ENCODE data around the gene PAK1. TPM values are rescaled to one million over a fixed set of nuclear protein-coding genes. Genes with fewer than 3 reads are reported as not detected.
A peak's percentile ranks its signal among the peaks of the same experiment; 100 is the strongest.

PAK1 gene
- polyA plus RNA-seq, 3 donors from 2014 or later: 13.3 to 19.1 (median 18.3) TPM

DNA sequence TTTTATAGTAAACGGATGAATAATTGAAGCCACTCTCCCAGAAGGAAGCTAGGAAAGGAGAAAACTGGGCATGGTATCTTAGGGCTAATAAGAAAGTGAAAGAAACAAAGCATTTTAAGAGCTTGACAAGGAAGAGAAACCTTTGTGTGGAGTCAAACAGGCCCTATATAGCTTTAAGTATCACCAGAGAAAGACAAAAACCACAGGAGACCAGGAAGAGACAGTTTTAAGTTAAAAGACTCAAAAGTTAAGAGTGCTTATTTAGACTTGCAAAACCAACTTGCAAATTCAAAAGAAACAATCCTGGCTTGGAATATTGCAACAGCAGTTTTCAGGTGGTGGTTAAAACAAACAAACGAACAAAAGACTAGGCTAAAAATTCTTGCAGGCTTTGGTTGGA, 3.4 kb downstream of the PAK1 start:
- Mint-ChIP-seq H3K36me3 (no peaks in the 10 kb centered on the region), H3K4me1 (peaks cover 13 to 32% of the 10 kb centered on the region in 2 donors), H3K27me3 (ENCODE audit: low read depth in 3 of 3) (peaks cover 6 to 20% (median 10%) of the 10 kb centered on the region in 3 donors), H3K4me3 (peak overlapping the region in 2 of 5 donors; percentile 1 to 33), H3K27ac (peak overlapping the region in 1 of 6 donors; percentile 0), H3K9me3 (no peaks in the 10 kb centered on the region)
- DNase-seq: no peak

DNA sequence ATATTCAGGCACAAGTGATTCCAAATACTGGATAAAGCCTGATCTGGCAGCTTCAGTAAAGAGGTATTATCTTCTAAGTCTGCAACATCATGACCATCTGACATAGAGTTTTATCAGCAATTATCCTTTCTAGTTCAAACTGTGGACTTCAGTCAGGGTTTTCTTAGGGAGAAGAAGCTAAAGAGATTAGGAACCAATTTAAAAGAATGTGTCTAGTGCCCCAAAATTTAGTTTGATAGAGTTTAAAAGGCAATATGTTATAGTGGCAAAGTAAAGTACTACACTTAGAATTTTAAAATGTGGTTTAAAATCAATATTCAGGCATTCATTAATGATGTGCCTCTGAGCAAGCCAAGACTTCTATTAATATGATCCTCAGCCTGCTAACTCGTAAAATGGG, 5.4 kb downstream of the PAK1 start:
- no peak overlapping the region for H3K4me3 Mint-ChIP-seq
- peaks cover 3 to 19% of the 10 kb centered on the region in 2 donors for H3K4me1 Mint-ChIP-seq
- no peak overlapping the region for H3K27ac Mint-ChIP-seq
- no peak for DNase-seq
- peaks cover 1 to 12% (median 6%) of the 10 kb centered on the region in 3 donors for H3K27me3 Mint-ChIP-seq (ENCODE audit: low read depth in 3 of 3)
- H3K9me3 Mint-ChIP-seq: no peaks in the 10 kb centered on the region
- H3K36me3 Mint-ChIP-seq: no peaks in the 10 kb centered on the region

- no peak overlapping the region for H3K27ac Mint-ChIP-seq
- DNase-seq: no peak
- H3K27me3 Mint-ChIP-seq (ENCODE audit: low read depth in 3 of 3): peaks cover 1 to 12% (median 6%) of the 10 kb centered on the region in 3 donors
- no peaks in the 10 kb centered on the region for H3K9me3 Mint-ChIP-seq
- H3K4me3 Mint-ChIP-seq: no peak overlapping the region
- no peaks in the 10 kb centered on the region for H3K36me3 Mint-ChIP-seq
- H3K4me1 Mint-ChIP-seq: peaks cover 3 to 19% of the 10 kb centered on the region in 2 donors
Observed at GRCh38 chr11:77467993-77468392, 5.9 kb downstream of the PAK1 start.

- Mint-ChIP-seq H3K9me3 (no peaks in the 10 kb centered on the region), H3K27ac (no peak overlapping the region), H3K4me3 (no peak overlapping the region), H3K27me3 (ENCODE audit: low read depth in 3 of 3) (peaks cover 0 to 9% (median 8%) of the 10 kb centered on the region in 3 donors), H3K4me1 (peaks cover 0 to 13% of the 10 kb centered on the region in 2 donors), H3K36me3 (no peaks in the 10 kb centered on the region)
- no peak for DNase-seq
Observed at GRCh38 chr11:77467233-77467632, 6.7 kb downstream of the PAK1 start.

DNA sequence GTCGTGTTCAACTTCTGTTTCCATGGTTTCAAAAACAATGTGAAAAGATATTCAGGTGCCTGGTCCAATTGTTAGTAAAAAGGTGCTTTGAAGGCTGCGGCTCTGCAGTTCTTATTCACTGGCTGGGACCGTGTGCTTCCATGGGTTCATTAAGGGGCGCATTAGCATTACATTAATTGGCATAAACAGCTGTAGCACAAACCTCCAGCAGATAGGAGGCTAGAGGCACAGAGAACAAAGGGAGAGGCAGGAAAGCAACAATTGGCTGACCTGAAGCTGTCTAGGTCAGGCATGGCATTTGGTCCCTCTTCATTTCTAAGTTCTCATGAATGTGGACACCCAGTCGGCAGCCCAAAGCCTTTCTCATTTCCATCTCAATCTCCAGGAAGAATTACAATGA, 16.6 kb downstream of the PAK1 start:
- no peak for DNase-seq
- no peaks in the 10 kb centered on the region for H3K9me3 Mint-ChIP-seq
- peaks cover 2 to 21% (median 4%) of the 10 kb centered on the region in 3 donors for H3K27me3 Mint-ChIP-seq (ENCODE audit: low read depth in 3 of 3)
- H3K36me3 Mint-ChIP-seq: peaks cover 0 to 3% (median 0%) of the 10 kb centered on the region in 3 donors
- H3K4me3 Mint-ChIP-seq: peak overlapping the region in 1 of 5 donors; percentile 69
- peaks cover 10 to 25% of the 10 kb centered on the region in 2 donors for H3K4me1 Mint-ChIP-seq
- H3K27ac Mint-ChIP-seq: peak overlapping the region in 2 of 6 donors; percentile 41 to 68

- H3K4me3 Mint-ChIP-seq: no peak overlapping the region
- DNase-seq: no peak
Observed at GRCh38 chr11:77455740-77456139, 18.2 kb downstream of the PAK1 start.

DNA sequence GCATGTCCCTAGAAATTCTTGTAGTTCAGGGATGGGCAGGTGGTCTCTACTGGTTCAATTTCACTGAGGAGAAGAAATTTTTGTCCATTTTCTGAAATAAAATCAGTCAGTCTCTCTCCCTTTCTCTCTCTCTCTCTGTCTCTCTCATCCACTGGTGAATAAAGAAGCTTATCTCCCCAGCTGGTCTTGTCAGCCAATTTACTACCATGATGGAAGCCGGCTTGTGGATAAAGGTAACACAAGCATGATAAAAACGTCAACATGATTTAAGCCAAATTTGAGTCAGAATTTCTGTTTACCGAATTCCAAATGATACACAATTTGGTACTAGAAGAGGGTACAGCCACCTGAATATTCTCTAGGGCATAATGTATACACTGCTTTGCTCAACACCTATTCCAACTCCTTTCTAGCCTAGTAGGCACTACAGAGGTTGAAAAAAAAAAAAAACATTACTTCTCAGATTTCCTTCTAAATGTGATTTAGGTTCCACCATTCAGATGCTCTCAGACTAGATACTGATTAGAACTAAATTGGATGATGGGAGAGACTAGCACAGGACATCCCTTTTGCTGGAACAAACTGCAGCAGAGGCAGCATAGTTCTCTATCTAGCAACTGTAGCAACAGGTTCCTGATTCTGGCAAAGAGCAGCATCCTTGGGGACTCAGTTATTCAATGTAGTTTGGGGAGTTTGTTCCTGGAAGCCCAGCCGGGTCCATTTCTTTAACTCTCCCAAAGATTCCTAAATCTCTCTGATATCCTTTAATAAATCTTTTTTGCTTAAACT, 18.8 kb downstream of the PAK1 start:
- Mint-ChIP-seq H3K4me3 (no peak overlapping the region), H3K9me3 (no peaks in the 10 kb centered on the region), H3K36me3 (no peaks in the 10 kb centered on the region), H3K4me1 (peaks cover 10 to 25% of the 10 kb centered on the region in 2 donors), H3K27me3 (ENCODE audit: low read depth in 3 of 3) (peaks cover 2 to 19% (median 3%) of the 10 kb centered on the region in 3 donors), H3K27ac (no peak overlapping the region)
- no peak for DNase-seq

More at GRCh38 chr11:77455740-77456139, 18.2 kb downstream of the PAK1 start:
- Mint-ChIP-seq H3K27ac (no peak overlapping the region), H3K36me3 (peaks cover 0 to 3% (median 0%) of the 10 kb centered on the region in 3 donors), H3K27me3 (ENCODE audit: low read depth in 3 of 3) (peaks cover 2 to 19% (median 3%) of the 10 kb centered on the region in 3 donors), H3K4me1 (peaks cover 10 to 25% of the 10 kb centered on the region in 2 donors), H3K9me3 (no peaks in the 10 kb centered on the region)

DNA sequence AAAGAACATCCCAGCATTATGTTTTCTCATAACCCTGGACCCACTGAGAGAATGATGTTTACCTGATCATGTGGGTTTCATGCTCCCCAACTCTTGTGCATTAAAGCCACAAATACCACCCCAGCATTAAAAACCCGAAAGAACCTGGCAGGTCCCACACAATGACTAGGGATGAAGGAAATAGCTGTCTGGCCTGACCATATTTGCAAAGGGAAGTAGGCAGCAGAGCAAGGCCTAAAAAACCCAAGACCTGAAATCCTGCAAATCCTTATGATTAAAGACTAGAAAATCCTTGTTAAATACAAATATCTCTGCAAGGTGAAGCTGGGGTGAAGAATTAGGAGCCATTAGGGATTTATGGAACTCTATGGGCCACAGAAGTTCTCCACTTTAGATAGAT, 23.7 kb downstream of the PAK1 start:
- no peak overlapping the region for H3K27ac Mint-ChIP-seq
- peaks cover 2 to 20% (median 3%) of the 10 kb centered on the region in 3 donors for H3K27me3 Mint-ChIP-seq (ENCODE audit: low read depth in 3 of 3)
- H3K9me3 Mint-ChIP-seq: no peaks in the 10 kb centered on the region
- H3K4me1 Mint-ChIP-seq: peaks cover 4 to 11% of the 10 kb centered on the region in 2 donors
- no peaks in the 10 kb centered on the region for H3K36me3 Mint-ChIP-seq
- DNase-seq: no peak
- H3K4me3 Mint-ChIP-seq: no peak overlapping the region

DNA sequence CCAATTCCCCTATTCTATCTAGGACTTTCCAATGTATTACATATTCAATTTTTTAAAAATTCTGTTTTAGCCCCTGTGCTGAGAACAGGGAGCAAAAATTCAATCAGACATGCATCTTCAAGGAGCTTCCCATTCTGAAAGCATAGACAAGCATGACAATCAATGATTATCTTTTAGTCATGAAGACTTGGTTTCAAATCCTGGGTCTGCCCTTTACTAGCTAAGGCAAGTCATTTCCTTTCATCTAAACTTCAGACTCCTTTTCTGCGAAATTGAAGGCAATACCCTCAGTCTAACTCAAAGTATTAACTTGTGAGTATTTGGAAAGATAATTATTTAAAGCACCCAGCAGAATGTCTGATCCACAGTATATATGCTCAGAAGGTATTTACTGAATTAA, 24.1 kb downstream of the PAK1 start:
- no peaks in the 10 kb centered on the region for H3K36me3 Mint-ChIP-seq
- H3K4me1 Mint-ChIP-seq: peaks cover 4 to 11% of the 10 kb centered on the region in 2 donors
- no peak for DNase-seq
- H3K4me3 Mint-ChIP-seq: no peak overlapping the region
- H3K9me3 Mint-ChIP-seq: no peaks in the 10 kb centered on the region
- peaks cover 2 to 17% (median 3%) of the 10 kb centered on the region in 3 donors for H3K27me3 Mint-ChIP-seq (ENCODE audit: low read depth in 3 of 3)
- H3K27ac Mint-ChIP-seq: no peak overlapping the region

DNA sequence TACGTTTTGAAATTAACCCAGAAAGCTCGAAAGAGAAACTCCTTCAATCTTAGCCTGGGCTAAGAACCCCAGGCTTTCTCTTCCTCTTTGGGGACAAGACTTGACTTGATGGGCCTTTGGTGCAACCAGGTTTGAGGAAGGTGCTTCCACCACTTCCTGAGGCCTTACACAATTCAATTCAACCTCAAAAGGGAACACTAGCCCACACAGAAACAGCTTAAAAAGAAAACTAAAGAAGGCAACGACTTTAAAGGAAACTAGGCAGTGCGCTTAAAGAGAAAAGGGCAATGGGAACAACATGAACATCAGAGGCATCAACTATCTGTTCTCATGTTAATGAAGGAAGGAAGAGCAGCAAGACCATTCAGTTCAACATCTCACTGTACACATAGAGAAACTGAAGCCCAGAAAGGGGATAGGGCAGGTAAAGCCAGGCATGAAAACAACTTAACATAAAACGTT, 24.8 kb downstream of the PAK1 start:
- Mint-ChIP-seq H3K4me1 (peaks cover 4 to 11% of the 10 kb centered on the region in 2 donors), H3K27me3 (ENCODE audit: low read depth in 3 of 3) (peaks cover 2 to 16% (median 3%) of the 10 kb centered on the region in 3 donors), H3K9me3 (no peaks in the 10 kb centered on the region), H3K36me3 (no peaks in the 10 kb centered on the region), H3K4me3 (peak overlapping the region in 1 of 5 donors; percentile 15), H3K27ac (no peak overlapping the region)
- no peak for DNase-seq

- no peak for DNase-seq
- no peaks in the 10 kb centered on the region for H3K36me3 Mint-ChIP-seq
- H3K27me3 Mint-ChIP-seq (ENCODE audit: low read depth in 3 of 3): peaks cover 2 to 14% (median 3%) of the 10 kb centered on the region in 3 donors
- no peaks in the 10 kb centered on the region for H3K9me3 Mint-ChIP-seq
- no peak overlapping the region for H3K4me3 Mint-ChIP-seq
- H3K4me1 Mint-ChIP-seq: peaks cover 4 to 14% of the 10 kb centered on the region in 2 donors
- H3K27ac Mint-ChIP-seq: no peak overlapping the region
Observed at GRCh38 chr11:77448269-77448668, 25.6 kb downstream of the PAK1 start.

DNA sequence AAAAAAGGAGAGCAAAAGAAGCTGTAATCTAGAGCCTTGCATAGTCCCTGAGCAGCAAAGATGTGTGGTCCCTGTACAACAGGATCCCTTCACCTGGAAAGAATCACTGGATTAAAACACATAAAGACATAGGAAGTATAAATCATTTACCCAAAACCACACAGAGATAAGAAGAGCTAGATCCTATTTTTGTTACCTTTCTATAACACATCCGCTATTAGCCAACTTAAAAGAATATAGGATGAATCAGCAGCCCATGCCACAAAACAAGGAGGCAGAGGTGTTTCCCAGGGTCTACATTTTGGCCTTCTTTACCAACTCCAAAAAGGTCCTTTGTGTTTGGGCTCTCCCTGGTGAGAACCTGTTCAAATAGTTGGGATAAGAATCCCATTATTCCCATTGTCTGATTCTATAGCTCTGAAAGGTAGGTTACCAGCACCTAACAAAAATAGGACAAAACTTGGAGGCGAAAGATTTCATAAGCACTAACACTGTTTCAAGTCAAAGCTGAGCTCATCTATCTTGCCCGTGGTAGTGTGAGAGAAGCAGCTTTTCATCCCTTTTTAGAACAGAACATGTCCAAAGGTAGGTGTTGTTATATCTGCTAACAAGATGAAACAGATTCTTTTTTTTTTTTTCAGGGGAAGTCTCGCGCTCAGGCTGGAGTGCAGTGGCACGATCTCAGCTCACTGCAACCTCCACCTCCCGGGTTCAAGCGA, 26.8 kb downstream of the PAK1 start:
- H3K4me3 Mint-ChIP-seq: no peak overlapping the region
- peaks cover 2 to 11% (median 3%) of the 10 kb centered on the region in 3 donors for H3K27me3 Mint-ChIP-seq (ENCODE audit: low read depth in 3 of 3)
- no peak overlapping the region for H3K27ac Mint-ChIP-seq
- peaks cover 4 to 23% of the 10 kb centered on the region in 2 donors for H3K4me1 Mint-ChIP-seq
- H3K9me3 Mint-ChIP-seq: no peaks in the 10 kb centered on the region
- H3K36me3 Mint-ChIP-seq: no peaks in the 10 kb centered on the region
- no peak for DNase-seq

DNA sequence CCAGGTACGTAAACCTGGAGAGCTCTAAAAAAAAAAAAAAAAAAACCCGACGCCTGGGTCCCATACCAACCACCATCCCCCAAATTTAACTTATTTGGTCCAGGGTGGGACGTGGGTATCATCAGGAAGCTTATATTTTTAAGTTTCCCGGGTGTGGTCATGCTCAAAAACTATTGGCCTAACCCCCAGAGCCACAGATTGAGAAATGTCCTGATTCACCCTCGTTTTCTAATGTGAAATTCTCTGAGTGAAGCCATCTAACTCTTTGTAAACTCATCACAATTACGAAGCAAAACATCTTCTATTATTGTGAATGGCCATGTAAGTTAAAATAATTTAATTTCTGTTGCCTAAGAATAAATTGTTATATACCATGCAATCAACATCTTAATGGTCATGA, 29.6 kb downstream of the PAK1 start:
- Mint-ChIP-seq H3K4me3 (no peak overlapping the region), H3K4me1 (peaks cover 3 to 21% of the 10 kb centered on the region in 2 donors), H3K27ac (no peak overlapping the region), H3K9me3 (no peaks in the 10 kb centered on the region), H3K27me3 (ENCODE audit: low read depth in 3 of 3) (peaks cover 2 to 11% (median 3%) of the 10 kb centered on the region in 3 donors), H3K36me3 (no peaks in the 10 kb centered on the region)
- no peak for DNase-seq

Data from immature natural killer cell (primary cell).